Suprapubic skin (tissue), 4 donors: ENCODE measurements around the gene C6orf62.

Experiments
- CTCF ChIP-seq, 2 donors: fragments of 200-600 bp in 1 of 2; fragments of 450-650 bp in 1 of 2; sonication (generic) in 1 of 2; IDR thresholded peaks; one replicate each; pipeline ENCODE4 v1.5.1; 2016 to 2019; ENCODE audit warnings: antibody characterized with exemption in 2 of 2, mild to moderate bottlenecking in 1 of 2, moderate library complexity in 1 of 2
- EP300 ChIP-seq: sonication (generic); formaldehyde crosslinking; IDR thresholded peaks from one replicate; pipeline ENCODE4 v1.6.1; 2017; ENCODE audit warnings: antibody characterized with exemption
- POLR2A ChIP-seq, 2 donors: fragments of 450-650 bp; IDR thresholded peaks; one replicate each; pipeline ENCODE4 v1.6.1; 2017; ENCODE audit warnings: antibody characterized with exemption in 2 of 2, mild to moderate bottlenecking in 2 of 2, moderate library complexity in 2 of 2
- POLR2AphosphoS5 ChIP-seq, 3 donors: sonication (generic); formaldehyde crosslinking; IDR thresholded peaks; one replicate each; pipeline ENCODE4 v1.6.1; 2017; ENCODE audit warnings: antibody characterized with exemption in 3 of 3

GRCh38 chr6:24744911-24745310 is 26.0 kb upstream of the C6orf62 start:
- TF ChIP-seq CTCF (IDR thresholded peaks at IDR 0.05) (no peak), POLR2A (IDR thresholded peaks at IDR 0.05) (no peak), POLR2AphosphoS5 (IDR thresholded peaks at IDR 0.05) (no peak), EP300 (no peak)
